ENCODE results near the gene SESTD1. TPM values are rescaled to one million over a fixed set of nuclear protein-coding genes. Genes with fewer than 3 reads are reported as not detected.

SESTD1 gene
- total RNA-seq, 2 experiments from 2014 or later = 8.7 to 10.2 TPM

GRCh38 chr2:179170901-179171300 is 93.7 kb downstream of the SESTD1 start:
- no peaks in the 10 kb centered on the region for H3K9me3 Mint-ChIP-seq
- H3K36me3 Mint-ChIP-seq (ENCODE audit: low read depth) = peaks cover 8% of the 10 kb centered on the region
- TF ChIP-seq CTCF (IDR thresholded peaks at IDR 0.05) = no peak
- H3K36me3 ChIP-seq (ENCODE audit: insufficient read depth, low read length) = no peaks in the 10 kb centered on the region
- ChIA-PET CTCF (no interaction called here), POLR2A (no interaction called here)
- H3K27me3 ChIP-seq (ENCODE audit: control insufficient read depth in 1 of 2, insufficient read depth in 2 of 2, low read length in 2 of 2) = no peaks in the 10 kb centered on the region
- no peak overlapping the region for H3K27ac ChIP-seq (ENCODE audit: low read depth in 1 of 2, low read length in 2 of 2)
- no peak overlapping the region for H3K27ac Mint-ChIP-seq
- H3K27me3 Mint-ChIP-seq = no peaks in the 10 kb centered on the region
- H3K4me1 Mint-ChIP-seq (ENCODE audit: low read depth) = no peaks in the 10 kb centered on the region
- DNase-seq (peak in 2 of 14 experiments; percentile 9 to 15), ATAC-seq (ENCODE audit: poor library complexity) (no peak)
- H3K4me1 ChIP-seq (ENCODE audit: insufficient read depth, low read length) = no peaks in the 10 kb centered on the region
- H3K9me3 ChIP-seq (ENCODE audit: control insufficient read depth in 1 of 2, insufficient read depth in 1 of 2, low read length in 2 of 2) = no peaks in the 10 kb centered on the region
- no peak overlapping the region for H3K4me3 ChIP-seq (ENCODE audit: low read length)
- no peak overlapping the region for H3K4me3 Mint-ChIP-seq
- intact Hi-C loops (cut with DNase I, micrococcal nuclease) = no loop called here

- Mint-ChIP-seq H3K27ac (no peak overlapping the region), H3K4me3 (no peak overlapping the region), H3K36me3 (ENCODE audit: low read depth) (peaks cover 6% of the 10 kb centered on the region), H3K27me3 (no peaks in the 10 kb centered on the region), H3K4me1 (ENCODE audit: low read depth) (no peaks in the 10 kb centered on the region), H3K9me3 (no peaks in the 10 kb centered on the region)
- H3K9me3 ChIP-seq (ENCODE audit: control insufficient read depth in 1 of 2, insufficient read depth in 1 of 2, low read length in 2 of 2) = no peaks in the 10 kb centered on the region
- intact Hi-C loops (cut with DNase I, micrococcal nuclease) = no loop called here
- ChIA-PET POLR2A (interaction anchor here (0.7 kb wide), 1 partner anchor 365 kb away, joined by 3 read pairs; no protein-coding TSS in a partner anchor), CTCF (no interaction called here)
- H3K27me3 ChIP-seq (ENCODE audit: control insufficient read depth in 1 of 2, insufficient read depth in 2 of 2, low read length in 2 of 2) = no peaks in the 10 kb centered on the region
- TF ChIP-seq CTCF (IDR thresholded peaks at IDR 0.05) = no peak
- DNase-seq (no peak), ATAC-seq (ENCODE audit: poor library complexity) (no peak)
- H3K36me3 ChIP-seq (ENCODE audit: insufficient read depth, low read length) = no peaks in the 10 kb centered on the region
- no peak overlapping the region for H3K4me3 ChIP-seq (ENCODE audit: low read length)
- H3K27ac ChIP-seq (ENCODE audit: low read depth in 1 of 2, low read length in 2 of 2) = no peak overlapping the region
- no peaks in the 10 kb centered on the region for H3K4me1 ChIP-seq (ENCODE audit: insufficient read depth, low read length)
Measured at GRCh38 chr2:179165356-179166000, 99.2 kb downstream of the SESTD1 start.

- no peaks in the 10 kb centered on the region for H3K27me3 Mint-ChIP-seq
- H3K9me3 Mint-ChIP-seq = no peaks in the 10 kb centered on the region
- no peaks in the 10 kb centered on the region for H3K36me3 ChIP-seq (ENCODE audit: insufficient read depth, low read length)
- no peaks in the 10 kb centered on the region for H3K36me3 Mint-ChIP-seq (ENCODE audit: low read depth)
- no peak for DNase-seq
- no peak overlapping the region for H3K27ac ChIP-seq (ENCODE audit: low read depth in 1 of 2, low read length in 2 of 2)
- TF ChIP-seq CTCF (IDR thresholded peaks at IDR 0.05) = no peak
- no peaks in the 10 kb centered on the region for H3K27me3 ChIP-seq (ENCODE audit: control insufficient read depth in 1 of 2, insufficient read depth in 2 of 2, low read length in 2 of 2)
- no peak overlapping the region for H3K27ac Mint-ChIP-seq
- CTCF ChIA-PET = no interaction called here
- no peak for ATAC-seq (ENCODE audit: poor library complexity)
- intact Hi-C loops (cut with DNase I, micrococcal nuclease) = no loop called here
- no peaks in the 10 kb centered on the region for H3K9me3 ChIP-seq (ENCODE audit: control insufficient read depth in 1 of 2, insufficient read depth in 1 of 2, low read length in 2 of 2)
- H3K4me3 Mint-ChIP-seq = no peak overlapping the region
- H3K4me1 ChIP-seq (ENCODE audit: insufficient read depth, low read length) = no peaks in the 10 kb centered on the region
- no peaks in the 10 kb centered on the region for H3K4me1 Mint-ChIP-seq (ENCODE audit: low read depth)
- POLR2A ChIA-PET = no interaction called here
- no peak overlapping the region for H3K4me3 ChIP-seq (ENCODE audit: low read length)
Measured at GRCh38 chr2:179141206-179141605, 123.4 kb downstream of the SESTD1 start.

Data from CD4-positive, alpha-beta T cell (primary cell).